IMR-90 (cell line): ENCODE data around the gene RECQL5. TPM values are rescaled to one million over a fixed set of nuclear protein-coding genes. Genes with fewer than 3 reads are reported as not detected.

Source experiments
- ATAC-seq: fragments of 200-7000 bp; cut with Tn5 transposase; 2 replicates; pipeline ENCODE4 v1.9.1; 2020; ENCODE audit warnings: low read depth, mild to moderate bottlenecking, moderate library complexity
- BruUV-seq: library from RNA; stranded (reverse); fragments of 400-500 nt; replicated peaks from 2 replicates; lab custom pipeline; 2021; lab: Mats Ljungman, UMichigan
- CTCF ChIA-PET: fragments of 300-600 bp; formaldehyde crosslinking; extraction: SDS; loops from one replicate; lab custom pipeline; 2021; ENCODE audit warnings: antibody characterized with exemption; lab: Yijun Ruan, JAX
- POLR2A ChIA-PET: fragments of 300-600 bp; sonication (Branson Sonifier 250); formaldehyde crosslinking; loops from one replicate; lab custom pipeline; 2022; ENCODE audit warnings: antibody characterized with exemption; ENCODE audit not compliant: unreplicated experiment; lab: Charles Lee
- DNase-seq: peaks from one replicate; pipeline ENCODE4 v3.0.0; 2013
- H2AFZ ChIP-seq: replicated peaks from 2 replicates; pipeline ENCODE3; 2013; ENCODE audit warnings: low read length, mild to moderate bottlenecking; ENCODE audit not compliant: poor library complexity
- H2AK5ac ChIP-seq: 2 replicates; pipeline ENCODE4 v1.6.1; 2013; ENCODE audit warnings: low read depth, low read length, inconsistent platforms
- H2AK9ac ChIP-seq: replicated peaks from 2 replicates; pipeline ENCODE3; 2013; ENCODE audit warnings: mild to moderate bottlenecking, low read depth, low read length, moderate library complexity; ENCODE audit not compliant: poor library complexity
- H2BK120ac ChIP-seq: 2 replicates; pipeline ENCODE4 v1.6.1; 2013; ENCODE audit warnings: low read depth, low read length, inconsistent platforms
- H2BK15ac ChIP-seq: 3 replicates; pipeline ENCODE4 v1.6.1; 2013; ENCODE audit warnings: low read depth, low read length, inconsistent platforms
- H2BK20ac ChIP-seq: 2 replicates; pipeline ENCODE4 v1.6.1; 2013; ENCODE audit warnings: low read depth, mild to moderate bottlenecking, inconsistent platforms, low read length, moderate library complexity
- H2BK5ac ChIP-seq: 2 replicates; pipeline ENCODE4 v1.6.1; 2013; ENCODE audit warnings: mild to moderate bottlenecking, low read depth, low read length, inconsistent platforms; ENCODE audit not compliant: poor library complexity, severe bottlenecking
- H3K14ac ChIP-seq: replicated peaks from 2 replicates; pipeline ENCODE4 v1.6.1; 2013; ENCODE audit warnings: low read depth, low read length, inconsistent platforms
- H3K18ac ChIP-seq: 2 replicates; pipeline ENCODE4 v1.6.1; 2013; ENCODE audit warnings: low read depth, low read length, control low read depth
- H3K23ac ChIP-seq: 2 replicates; pipeline ENCODE4 v1.6.1; 2013; ENCODE audit warnings: low read depth, low read length, inconsistent platforms
- H3K27ac ChIP-seq: 2 replicates; pipeline ENCODE4 v1.5.1; 2013; ENCODE audit warnings: mild to moderate bottlenecking, control low read depth, low read length; ENCODE audit not compliant: insufficient read depth
- H3K27me3 ChIP-seq: 2 replicates; pipeline ENCODE4 v1.6.1; 2013; ENCODE audit warnings: low read length; ENCODE audit not compliant: control insufficient read depth, insufficient read depth
- H3K36me3 ChIP-seq: 2 replicates; pipeline ENCODE4 v1.6.1; 2013; ENCODE audit warnings: low read length, mixed read lengths; ENCODE audit not compliant: control insufficient read depth, insufficient read depth
- H3K4ac ChIP-seq: 2 replicates; pipeline ENCODE4 v1.6.1; 2013; ENCODE audit warnings: low read depth, low read length, inconsistent platforms
- H3K4me1 ChIP-seq: 2 replicates; pipeline ENCODE4 v1.6.1; 2013; ENCODE audit warnings: low read length, mixed read lengths; ENCODE audit not compliant: control insufficient read depth, insufficient read depth
- H3K4me2 ChIP-seq: 2 replicates; pipeline ENCODE4 v1.6.1; 2013; ENCODE audit warnings: low read depth, mild to moderate bottlenecking, control low read depth, low read length, moderate library complexity
- H3K4me3 ChIP-seq: 2 replicates; pipeline ENCODE4 v1.5.1; 2013; ENCODE audit warnings: low read depth, mild to moderate bottlenecking, control low read depth, low read length, moderate library complexity; ENCODE audit not compliant: insufficient read depth
- H3K56ac ChIP-seq: 2 replicates; pipeline ENCODE4 v1.6.1; 2013; ENCODE audit warnings: low read length, inconsistent platforms; ENCODE audit not compliant: insufficient read depth; ENCODE audit errors: extremely low read depth
- H3K79me1 ChIP-seq, 2 experiments: 2 replicates each; pipeline ENCODE4 v1.6.1; 2013; ENCODE audit warnings: low read length in 2 of 2, inconsistent platforms in 1 of 2, low read depth in 1 of 2
- H3K9ac ChIP-seq: 2 replicates; pipeline ENCODE4 v1.6.1; 2013; ENCODE audit warnings: low read depth, low read length, control low read depth
- H3K9me1 ChIP-seq: 2 replicates; pipeline ENCODE4 v1.6.1; 2013; ENCODE audit warnings: low read length, inconsistent platforms; ENCODE audit not compliant: insufficient read depth
- H3K9me3 ChIP-seq: 2 replicates; pipeline ENCODE4 v1.6.1; 2013; ENCODE audit warnings: low read length; ENCODE audit not compliant: control insufficient read depth, insufficient read depth
- H4K20me1 ChIP-seq: 2 replicates; pipeline ENCODE4 v1.6.1; 2013; ENCODE audit warnings: low read length, inconsistent platforms; ENCODE audit not compliant: insufficient read depth
- H4K5ac ChIP-seq: 2 replicates; pipeline ENCODE4 v1.6.1; 2013; ENCODE audit warnings: mild to moderate bottlenecking, low read depth, low read length, control low read depth
- H4K8ac ChIP-seq, 2 experiments: 2 replicates each; pipeline ENCODE4 v1.6.1; 2013; ENCODE audit warnings: low read depth in 2 of 2, low read length in 2 of 2, control low read depth in 1 of 2, inconsistent platforms in 1 of 2
- H4K91ac ChIP-seq: 2 replicates; pipeline ENCODE4 v1.6.1; 2013; ENCODE audit warnings: low read depth, low read length, inconsistent platforms; ENCODE audit not compliant: insufficient read depth
- CEBPB ChIP-seq: IDR thresholded peaks from 2 replicates; pipeline ENCODE4 v1.6.1; 2012; ENCODE audit warnings: low read depth, low read length, improper control_type of control experiment
- FOS ChIP-seq: fragments of 150-350 bp; IDR thresholded peaks from 2 replicates; pipeline ENCODE4 v1.6.1; 2016; ENCODE audit warnings: low read depth, low read length
- MAFK ChIP-seq: IDR thresholded peaks from 2 replicates; pipeline ENCODE4 v1.6.1; 2012; ENCODE audit warnings: low read depth, low read length, improper control_type of control experiment
- MAZ ChIP-seq: IDR thresholded peaks from 2 replicates; pipeline ENCODE4 v1.6.1; 2012; ENCODE audit warnings: low read depth, mild to moderate bottlenecking, low read length, improper control_type of control experiment, moderate library complexity, borderline replicate concordance
- NFE2L2 ChIP-seq: fragments of 150-350 bp; IDR thresholded peaks from 2 replicates; pipeline ENCODE4 v1.6.1; 2016; ENCODE audit warnings: low read depth, mild to moderate bottlenecking, low read length
- POLR2A ChIP-seq: IDR thresholded peaks from 2 replicates; pipeline ENCODE4 v1.6.1; 2012; ENCODE audit warnings: mild to moderate bottlenecking, low read depth, low read length
- RAD21 ChIP-seq: IDR thresholded peaks from 2 replicates; pipeline ENCODE4 v1.6.1; 2012; ENCODE audit warnings: low read length, improper control_type of control experiment
- RCOR1 ChIP-seq: IDR thresholded peaks from 2 replicates; pipeline ENCODE4 v1.6.1; 2012; ENCODE audit warnings: mild to moderate bottlenecking, low read length, improper control_type of control experiment; ENCODE audit not compliant: insufficient replicate concordance
- RFX5 ChIP-seq: IDR thresholded peaks from 2 replicates; pipeline ENCODE4 v1.8.0; 2012; ENCODE audit warnings: low read depth, mild to moderate bottlenecking, low read length, moderate library complexity
- SMC3 ChIP-seq: fragments of 150-350 bp; IDR thresholded peaks from 2 replicates; pipeline ENCODE4 v1.6.1; 2016; ENCODE audit warnings: low read depth, mild to moderate bottlenecking, antibody characterized with exemption, low read length, moderate library complexity
- WGBS, 2 experiments: methylation state at CpG; one replicate each; pipeline versions ENCODE4 v1.1.5 to v1.1.7; 2013; ENCODE audit warnings: missing lambda C conversion rate in 2 of 2; ENCODE audit not compliant: insufficient read length in 1 of 2; ENCODE audit errors: extremely low coverage in 2 of 2; 5-methylcytosine and 5-hydroxymethylcytosine counted together
- dilution Hi-C: fragments of 300-500 bp; cut with HindIII; formaldehyde crosslinking; loops from one replicate; pipeline ENCODE4 v1.14.3; 2018; ENCODE audit warnings: low sequenced_read_pairs; ENCODE audit not compliant: unreplicated experiment
- in situ Hi-C: fragments of 300-500 bp; cut with MboI; formaldehyde crosslinking; loops from 3 replicates; pipeline ENCODE4 v1.14.3; 2019; ENCODE audit warnings: low sequenced_read_pairs, inconsistent platforms, mixed read lengths
- intact Hi-C: fragments of 100-400 bp; cut with micrococcal nuclease; formaldehyde crosslinking; loops from 2 replicates; pipeline ENCODE4 v1.10.0; 2022
- polyA plus RNA-seq, 3 experiments: library from polyadenylated mRNA; depleted of rRNA; stranded (reverse); fragments of >200 nt; gene quantifications; 2 replicates each; pipeline ENCODE4 v1.2.3, GENCODE V29; 2012; ENCODE audit warnings: low replicate concordance in 1 of 3
- total RNA-seq: library from RNA; depleted of rRNA; stranded (reverse); fragments of >200 nt; gene quantifications from 2 replicates; pipeline ENCODE4 v1.2.3, GENCODE V29; 2012
- TF ChIP-seq, protein P1 (sequence below): conservative IDR thresholded peaks from 2 replicates; pipeline ENCODE4 v1.5.1; 2012; ENCODE audit warnings: mild to moderate bottlenecking, low read depth, low read length, improper control_type of control experiment
- TF ChIP-seq, protein P2 (sequence below): fragments of 150-350 bp; IDR thresholded peaks from 2 replicates; pipeline ENCODE4 v1.6.1; 2016; ENCODE audit warnings: low read depth, mild to moderate bottlenecking, low read length, moderate library complexity, borderline replicate concordance
- TF ChIP-seq, protein P3 (sequence below): fragments of 150-350 bp; IDR thresholded peaks from 2 replicates; pipeline ENCODE4 v1.6.1; 2017; ENCODE audit warnings: mild to moderate bottlenecking, antibody characterized with exemption, low read length, low read depth

RECQL5 gene
- total and polyA plus RNA-seq, 2 of the 4 experiments (the other 2 are of a cell fraction) = 7.3 to 23.7 TPM

DNA sequence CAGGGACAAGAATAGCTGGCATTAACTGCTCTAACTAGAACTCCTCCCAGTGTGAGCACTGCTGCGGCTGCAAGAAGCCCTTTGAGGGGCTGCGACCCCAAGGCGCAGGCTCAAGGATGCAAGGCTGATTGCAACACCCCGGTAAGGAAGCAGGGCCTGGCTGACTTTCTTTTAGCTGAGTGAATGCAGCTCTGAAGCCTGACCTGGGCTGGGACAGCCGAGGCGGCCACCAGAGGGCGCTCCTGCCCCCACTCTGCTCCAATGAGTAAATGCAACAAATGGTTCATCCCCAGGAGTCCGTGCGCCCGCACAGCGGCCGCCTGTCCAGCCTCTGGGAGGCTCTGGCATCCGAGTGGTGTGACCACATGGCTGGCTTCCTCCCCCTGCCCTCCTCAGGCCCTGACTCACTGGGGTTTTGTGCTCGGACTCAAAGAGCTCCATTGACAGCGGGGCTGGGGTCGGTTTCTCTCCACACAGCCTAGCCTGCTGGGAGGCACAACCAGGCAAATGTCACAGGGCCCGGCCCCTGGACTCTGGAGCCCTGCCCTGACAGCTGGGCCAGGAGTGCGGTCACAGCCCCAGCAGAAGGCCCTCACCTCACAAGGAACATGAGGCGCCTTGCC is 34.0 kb downstream of the RECQL5 start, which contains the start of gene SMIM5:
SMIM5 (plus strand) TSS at position 572 of the 623 bp plus-strand sequence. CDS start 6,768 bp downstream, outside the sequence.
- ATAC-seq (peak; percentile 93), DNase-seq (peak; percentile 83)
- Histone ChIP-seq H3K18ac (no peak within 1 kb of the TSS), H3K56ac (no peak within 1 kb of the TSS), H2AK5ac (no peak within 1 kb of the TSS; the same call in 1 of the 2 replicates), H4K5ac (no peak within 1 kb of the TSS), H3K23ac (no peak within 1 kb of the TSS), H3K4ac (peak within 1 kb of the TSS; percentile 22; the same call in 1 of the 2 replicates), H4K91ac (peak within 1 kb of the TSS; percentile 30; the same call in 1 of the 2 replicates), H3K9me3 (no peaks in the 10 kb centered on the region), H3K4me1 (peaks cover 15% of the 10 kb centered on the region), H3K27me3 (no peaks in the 10 kb centered on the region), H3K9me1 (no peaks in the 10 kb centered on the region), H4K8ac (peak within 1 kb of the TSS in 1 of 2 experiments; percentile 52; a peak in 1 of 4 replicates), H2AK9ac (peak within 1 kb of the TSS; percentile 22), H3K4me2 (peak within 1 kb of the TSS; percentile 40; the same call in 1 of the 2 replicates), H3K79me1 (peaks cover 0 to 3% of the 10 kb centered on the region in 2 experiments; a peak in 1 of 4 replicates), H3K36me3 (peaks cover 10% of the 10 kb centered on the region; the same call in 1 of the 2 replicates), H2BK120ac (no peak within 1 kb of the TSS), H2BK15ac (no peak within 1 kb of the TSS), H3K27ac (peak within 1 kb of the TSS; percentile 0; the same call in 1 of the 2 replicates), H3K14ac (no peak within 1 kb of the TSS; the same call in 1 of the 2 replicates), H3K4me3 (no peak within 1 kb of the TSS), H2BK20ac (no peak within 1 kb of the TSS), H4K20me1 (peaks cover 9% of the 10 kb centered on the region), H3K9ac (no peak within 1 kb of the TSS), H2AFZ (peak within 1 kb of the TSS; percentile 88), H2BK5ac (peak within 1 kb of the TSS; percentile 2)
- POLR2A ChIA-PET = interaction anchor here (0.5 to 0.8 kb wide), 2 partner anchors 24 to 115 kb away, joined by 3 to 5 read pairs; no protein-coding TSS in a partner anchor
- in situ Hi-C loops (loop anchor here (5.0 kb wide), 1 partner anchor 114 kb away; no protein-coding TSS in a partner anchor), dilution Hi-C loops (no loop called here), intact Hi-C loops (loop anchor here (1.0 to 5.0 kb wide), 3 partner anchors 114 to 207 kb away; partner anchors contain the start of genes CASKIN2 and TSEN54)
- WGBS, 2 experiments = 16% methylated on average over 13 of the region's 19 CpGs; no CpG with 5 or more reads in 1 of the 2 experiments
- CTCF ChIA-PET = interaction anchor here (0.5 to 2.3 kb wide), 21 partner anchors 9 to 1001 kb away, joined by 3 to 53 read pairs (median 3); partner anchors contain the start of genes RECQL5 and TSEN54
- no TSS peak for BruUV-seq
- TF ChIP-seq, protein P1, sequence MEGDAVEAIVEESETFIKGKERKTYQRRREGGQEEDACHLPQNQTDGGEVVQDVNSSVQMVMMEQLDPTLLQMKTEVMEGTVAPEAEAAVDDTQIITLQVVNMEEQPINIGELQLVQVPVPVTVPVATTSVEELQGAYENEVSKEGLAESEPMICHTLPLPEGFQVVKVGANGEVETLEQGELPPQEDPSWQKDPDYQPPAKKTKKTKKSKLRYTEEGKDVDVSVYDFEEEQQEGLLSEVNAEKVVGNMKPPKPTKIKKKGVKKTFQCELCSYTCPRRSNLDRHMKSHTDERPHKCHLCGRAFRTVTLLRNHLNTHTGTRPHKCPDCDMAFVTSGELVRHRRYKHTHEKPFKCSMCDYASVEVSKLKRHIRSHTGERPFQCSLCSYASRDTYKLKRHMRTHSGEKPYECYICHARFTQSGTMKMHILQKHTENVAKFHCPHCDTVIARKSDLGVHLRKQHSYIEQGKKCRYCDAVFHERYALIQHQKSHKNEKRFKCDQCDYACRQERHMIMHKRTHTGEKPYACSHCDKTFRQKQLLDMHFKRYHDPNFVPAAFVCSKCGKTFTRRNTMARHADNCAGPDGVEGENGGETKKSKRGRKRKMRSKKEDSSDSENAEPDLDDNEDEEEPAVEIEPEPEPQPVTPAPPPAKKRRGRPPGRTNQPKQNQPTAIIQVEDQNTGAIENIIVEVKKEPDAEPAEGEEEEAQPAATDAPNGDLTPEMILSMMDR = peak; percentile 94
- TF ChIP-seq, protein P2, sequence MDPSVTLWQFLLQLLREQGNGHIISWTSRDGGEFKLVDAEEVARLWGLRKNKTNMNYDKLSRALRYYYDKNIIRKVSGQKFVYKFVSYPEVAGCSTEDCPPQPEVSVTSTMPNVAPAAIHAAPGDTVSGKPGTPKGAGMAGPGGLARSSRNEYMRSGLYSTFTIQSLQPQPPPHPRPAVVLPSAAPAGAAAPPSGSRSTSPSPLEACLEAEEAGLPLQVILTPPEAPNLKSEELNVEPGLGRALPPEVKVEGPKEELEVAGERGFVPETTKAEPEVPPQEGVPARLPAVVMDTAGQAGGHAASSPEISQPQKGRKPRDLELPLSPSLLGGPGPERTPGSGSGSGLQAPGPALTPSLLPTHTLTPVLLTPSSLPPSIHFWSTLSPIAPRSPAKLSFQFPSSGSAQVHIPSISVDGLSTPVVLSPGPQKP = no peak
- peak; percentile 90 for TF ChIP-seq SMC3
- TF ChIP-seq NFE2L2 = no peak
- TF ChIP-seq RFX5 = no peak
- TF ChIP-seq MAFK = no peak
- no peak for TF ChIP-seq RCOR1
- TF ChIP-seq MAZ = 0 out of 2 replicates have a peak, but pooled peaks have one; percentile 29
- TF ChIP-seq, protein P3, sequence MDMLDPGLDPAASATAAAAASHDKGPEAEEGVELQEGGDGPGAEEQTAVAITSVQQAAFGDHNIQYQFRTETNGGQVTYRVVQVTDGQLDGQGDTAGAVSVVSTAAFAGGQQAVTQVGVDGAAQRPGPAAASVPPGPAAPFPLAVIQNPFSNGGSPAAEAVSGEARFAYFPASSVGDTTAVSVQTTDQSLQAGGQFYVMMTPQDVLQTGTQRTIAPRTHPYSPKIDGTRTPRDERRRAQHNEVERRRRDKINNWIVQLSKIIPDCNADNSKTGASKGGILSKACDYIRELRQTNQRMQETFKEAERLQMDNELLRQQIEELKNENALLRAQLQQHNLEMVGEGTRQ = peak; percentile 57; the same call in 1 of the 2 replicates
- TF ChIP-seq FOS = 0 out of 2 replicates have a peak, but pooled peaks have one; percentile 3
- no peak for TF ChIP-seq POLR2A
- peak; percentile 69 for TF ChIP-seq RAD21
- TF ChIP-seq CEBPB = peak; percentile 80
